Measurements from ENCODE around the gene IL11RA. TPM values are rescaled to one million over a fixed set of nuclear protein-coding genes. Genes with fewer than 3 reads are reported as not detected.

IL11RA gene
- total and polyA plus RNA-seq, 9 of the 15 experiments (the other 6 are each of a cell fraction or from before 2014, with no cell fraction given): 0.11 to 5.8 (median 2.8) TPM

DNA sequence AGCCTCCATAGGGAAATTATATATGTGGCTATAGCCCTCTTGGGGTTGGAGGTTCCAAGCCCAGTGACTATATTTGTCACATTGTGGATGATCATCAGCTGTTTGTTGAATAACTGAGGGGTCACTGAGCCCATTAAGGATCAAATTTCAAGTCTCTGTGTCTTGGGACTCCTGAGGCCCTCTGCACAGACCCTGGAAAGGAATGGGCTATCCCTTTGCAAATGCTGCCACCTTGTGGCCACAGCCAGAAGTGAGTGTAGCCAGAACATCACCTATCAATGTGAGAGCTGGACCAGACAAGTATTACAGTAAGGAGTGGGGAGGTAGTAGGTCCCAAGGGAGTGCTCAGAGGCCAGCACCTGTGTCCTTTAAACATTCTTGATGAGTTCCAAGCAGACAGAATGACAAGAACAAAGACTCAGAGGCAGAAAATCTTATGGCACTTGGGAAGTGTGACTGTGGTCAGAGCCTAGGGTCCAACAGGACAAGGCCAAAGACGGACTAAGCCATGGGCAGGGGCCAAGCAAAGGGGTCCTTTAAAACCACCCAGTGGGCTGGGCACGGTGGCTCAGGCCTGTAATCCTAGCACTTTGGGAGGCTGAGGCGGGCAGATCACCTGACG lies 48.3 kb upstream of the IL11RA start:
- Histone ChIP-seq H2AFZ (ENCODE audit: low read depth, low read length) (no peak overlapping the region), H3K4me3 (no peak overlapping the region), H3K9ac (ENCODE audit: insufficient read depth in 1 of 2, low read depth in 2 of 2, low read length in 2 of 2) (no peak overlapping the region), H3K79me2 (ENCODE audit: control insufficient read depth, insufficient read depth, low read length) (no peaks in the 10 kb centered on the region), H3K27me3 (ENCODE audit: control insufficient read depth in 2 of 2, insufficient read depth in 2 of 2, low read length in 2 of 2) (no peaks in the 10 kb centered on the region), H3K9me3 (replicated peaks; ENCODE audit: control insufficient read depth, insufficient read depth, low read depth, low read length) (no peaks in the 10 kb centered on the region), H3K4me2 (ENCODE audit: insufficient read depth, low read length) (no peak overlapping the region), H3K4me1 (replicated peaks in 1 of 2; ENCODE audit: control insufficient read depth in 2 of 2, insufficient read depth in 2 of 2, low read length in 2 of 2) (peaks cover 0 to 7% of the 10 kb centered on the region in 2 experiments; a peak in 2 of 5 replicates), H3K27ac (ENCODE audit: extremely low read depth, low read depth, low read length) (no peak overlapping the region), H4K20me1 (replicated peaks; ENCODE audit: control insufficient read depth, insufficient read depth, low read length) (peaks cover 10% of the 10 kb centered on the region; the same call in 1 of the 2 replicates), H3K9me1 (ENCODE audit: control insufficient read depth, insufficient read depth, low read length) (no peaks in the 10 kb centered on the region), H3K36me3 (ENCODE audit: control insufficient read depth, insufficient read depth, low read length) (no peaks in the 10 kb centered on the region)
- in situ Hi-C loops (cut with MboI): loop anchor here (10.0 kb wide), 1 partner anchor 199 kb away; no protein-coding TSS in a partner anchor
- DNase-seq (ENCODE audit: extremely low read depth in 1 of 4, low spot score in 3 of 4) (peak; percentile 75 to 81 (median 78)), ATAC-seq (peak; percentile 93), FAIRE-seq (peak; percentile 90)
- CTCF ChIA-PET (ENCODE audit: low intra/inter-chr PET ratio): interaction anchor here (0.6 to 0.7 kb wide), 2 partner anchors 12 to 1499 kb away, joined by 4 read pairs; no protein-coding TSS in a partner anchor
- intact Hi-C loops (cut with micrococcal nuclease): loop anchor here (1.0 kb wide), 1 partner anchor 55 kb away; no protein-coding TSS in a partner anchor
- no TSS peak for BruUV-seq (replicated peaks)
- 25% methylated on average over 4 of the region's 4 CpGs for WGBS (ENCODE audit: insufficient coverage, low coverage, missing lambda C conversion rate)
- POLR2A ChIA-PET: interaction anchor here (0.5 to 1.0 kb wide), 2 partner anchors 28 to 193 kb away, joined by 3 read pairs; no protein-coding TSS in a partner anchor
- no peak for TF ChIP-seq DMBX1 (CRISPR knock-in tag; IDR thresholded peaks at IDR 0.05; ENCODE audit: borderline replicate concordance)
- TF ChIP-seq NFYB (IDR thresholded peaks at IDR 0.05; ENCODE audit: extremely low read depth, insufficient read length): no peak
- peak; percentile 50 for TF ChIP-seq REST (IDR thresholded peaks at IDR 0.05; ENCODE audit: borderline replicate concordance)
- TF ChIP-seq REST (CRISPR knock-in tag; IDR thresholded peaks at IDR 0.05; ENCODE audit: low read depth): no peak
- 0 out of 2 replicates have a peak, but pooled peaks have one; percentile 57 for TF ChIP-seq XRCC5 (IDR thresholded peaks at IDR 0.05; ENCODE audit: low read depth, low read length)
- TF ChIP-seq DEAF1 (CRISPR knock-in tag; IDR thresholded peaks at IDR 0.05): peak; percentile 48
- peak; percentile 84 for TF ChIP-seq SMC3 (conservative IDR thresholded peaks at IDR 0.05; ENCODE audit: insufficient read depth, low read depth, low read length)
- TF ChIP-seq, protein P1, sequence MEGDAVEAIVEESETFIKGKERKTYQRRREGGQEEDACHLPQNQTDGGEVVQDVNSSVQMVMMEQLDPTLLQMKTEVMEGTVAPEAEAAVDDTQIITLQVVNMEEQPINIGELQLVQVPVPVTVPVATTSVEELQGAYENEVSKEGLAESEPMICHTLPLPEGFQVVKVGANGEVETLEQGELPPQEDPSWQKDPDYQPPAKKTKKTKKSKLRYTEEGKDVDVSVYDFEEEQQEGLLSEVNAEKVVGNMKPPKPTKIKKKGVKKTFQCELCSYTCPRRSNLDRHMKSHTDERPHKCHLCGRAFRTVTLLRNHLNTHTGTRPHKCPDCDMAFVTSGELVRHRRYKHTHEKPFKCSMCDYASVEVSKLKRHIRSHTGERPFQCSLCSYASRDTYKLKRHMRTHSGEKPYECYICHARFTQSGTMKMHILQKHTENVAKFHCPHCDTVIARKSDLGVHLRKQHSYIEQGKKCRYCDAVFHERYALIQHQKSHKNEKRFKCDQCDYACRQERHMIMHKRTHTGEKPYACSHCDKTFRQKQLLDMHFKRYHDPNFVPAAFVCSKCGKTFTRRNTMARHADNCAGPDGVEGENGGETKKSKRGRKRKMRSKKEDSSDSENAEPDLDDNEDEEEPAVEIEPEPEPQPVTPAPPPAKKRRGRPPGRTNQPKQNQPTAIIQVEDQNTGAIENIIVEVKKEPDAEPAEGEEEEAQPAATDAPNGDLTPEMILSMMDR (IDR thresholded peaks at IDR 0.05 in 2 of 3, conservative IDR thresholded peaks at IDR 0.05 in 1 of 3; ENCODE audit: insufficient read depth in 2 of 3, low read depth in 1 of 3, low read length in 3 of 3): peak; percentile 75 to 86 (median 84)
